ENCODE results near the gene PPP1R13B.

- TF ChIP-seq MXI1 (IDR thresholded peaks at IDR 0.05; ENCODE audit: low read depth, low read length) (no peak), FOXM1 (IDR thresholded peaks at IDR 0.05; ENCODE audit: low read depth) (no peak), CTCF (IDR thresholded peaks at IDR 0.05) (no peak), RAD21 (IDR thresholded peaks at IDR 0.05; ENCODE audit: low read length) (no peak), NFIC (IDR thresholded peaks at IDR 0.05; ENCODE audit: borderline replicate concordance) (no peak), SIN3A (IDR thresholded peaks at IDR 0.05; ENCODE audit: borderline replicate concordance, low read depth, low read length) (no peak), USF1 (IDR thresholded peaks at IDR 0.05; ENCODE audit: borderline replicate concordance, low read depth) (no peak)
Observed at GRCh38 chr14:103854017-103854808, 6.8 kb upstream of the PPP1R13B start.
